GM21390 (cell line): ENCODE results near the gene FTSJ1.

ENCODE experiments used
- ATAC-seq: cut with Tn5 transposase; IDR thresholded peaks from one replicate; pipeline ENCODE4 v1.9.1; 2021; ENCODE audit not compliant: unreplicated experiment

FTSJ1 gene

DNA sequence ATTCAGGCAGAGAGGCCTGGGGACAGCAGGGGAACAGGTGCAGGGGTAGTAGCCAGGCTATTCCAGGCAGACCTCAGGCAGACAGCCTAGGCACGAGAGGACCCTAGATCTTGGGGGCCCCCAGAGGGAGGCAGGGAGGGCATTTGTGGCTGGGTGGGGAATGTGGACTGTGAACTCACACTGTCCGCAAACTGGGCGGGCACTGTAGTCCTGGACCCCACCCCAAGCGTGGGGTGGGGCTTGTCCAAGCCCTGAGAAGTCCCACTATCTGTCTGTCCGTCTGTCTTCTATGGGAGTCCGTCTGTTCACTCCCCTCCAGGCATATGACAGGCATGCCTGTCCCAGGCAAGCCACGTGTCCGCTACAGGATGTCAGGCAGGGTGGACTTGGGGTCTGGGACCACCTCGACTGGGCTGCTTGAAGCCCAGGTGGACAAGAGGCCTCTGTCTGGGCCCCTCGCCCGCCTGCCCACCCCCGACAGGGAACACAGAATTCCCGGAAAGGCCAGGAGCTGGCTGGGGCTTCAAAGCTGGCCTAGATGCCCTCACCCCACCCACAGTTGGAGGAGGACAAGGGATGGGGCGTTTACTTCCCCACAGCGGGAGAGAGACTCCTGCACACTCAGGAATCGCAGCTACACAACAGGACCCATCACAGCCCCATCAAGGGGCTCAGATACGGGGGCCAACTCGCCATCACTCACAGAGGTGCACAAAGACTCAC lies 5.7 kb upstream of the FTSJ1 start, which contains the start of gene SLC38A5:
Gene SLC38A5, minus strand, starts transcription at position 151 of the 723 bp plus-strand sequence. CDS start 2,336 bp downstream, outside the sequence.
- ATAC-seq = no peak

DNA sequence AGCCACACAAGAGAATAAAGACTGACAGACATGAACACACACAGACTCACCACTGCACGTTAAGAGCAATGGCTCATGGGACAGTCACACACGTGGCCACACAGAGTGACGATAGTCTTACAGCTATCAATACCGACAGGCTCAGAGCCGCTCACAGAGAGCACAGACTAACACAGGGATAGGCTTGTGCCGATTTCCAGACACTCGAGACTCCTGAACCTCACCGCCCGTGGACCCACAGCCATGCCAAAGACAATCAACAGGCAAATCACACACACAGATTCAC lies 5.2 kb upstream of the FTSJ1 start:
- no peak for ATAC-seq

GRCh38 chrX:48471504-48471903 lies 4.5 kb upstream of the FTSJ1 start:
- no peak for ATAC-seq

GRCh38 chrX:48472225-48472624 lies 3.8 kb upstream of the FTSJ1 start:
- no peak for ATAC-seq

GRCh38 chrX:48472851-48473703 lies 2.9 kb upstream of the FTSJ1 start:
- ATAC-seq = no peak

DNA sequence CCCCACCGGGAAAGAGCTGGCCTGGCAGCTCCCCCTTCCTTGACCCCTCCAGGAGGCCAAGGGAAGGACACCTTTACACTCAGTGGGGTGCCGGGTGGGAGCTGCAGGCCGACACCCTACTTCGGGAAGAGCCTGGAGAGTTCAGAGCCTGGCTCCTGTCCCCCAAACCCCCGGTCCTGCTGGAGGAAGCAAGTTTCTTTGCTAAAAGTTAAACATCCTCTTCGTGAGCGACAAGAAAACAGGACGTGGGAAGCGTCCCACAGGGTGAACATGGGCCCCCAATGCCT lies 2.4 kb upstream of the FTSJ1 start:
- ATAC-seq = no peak

DNA sequence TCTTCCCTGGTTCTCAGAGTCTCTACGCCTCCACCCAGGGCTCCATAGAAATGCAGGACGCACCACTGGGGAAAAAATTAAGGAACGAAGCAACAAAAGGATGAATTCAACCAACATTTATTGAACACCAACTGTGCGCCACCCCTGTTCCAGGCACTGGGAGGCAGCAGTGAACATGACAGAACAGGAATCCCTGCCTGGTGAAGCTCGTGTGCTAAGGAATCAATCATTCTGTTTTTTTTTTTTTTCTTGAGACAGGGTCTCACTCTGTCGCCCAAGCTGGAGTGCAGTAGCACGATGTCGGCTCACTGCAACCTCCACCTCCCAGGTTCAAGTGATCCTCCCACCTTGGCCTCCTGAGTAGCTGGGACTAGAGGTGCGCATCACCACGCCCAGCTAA lies 1.9 kb upstream of the FTSJ1 start:
- no peak for ATAC-seq

GRCh38 chrX:48474581-48474980 lies 1.4 kb upstream of the FTSJ1 start:
- ATAC-seq = no peak

DNA sequence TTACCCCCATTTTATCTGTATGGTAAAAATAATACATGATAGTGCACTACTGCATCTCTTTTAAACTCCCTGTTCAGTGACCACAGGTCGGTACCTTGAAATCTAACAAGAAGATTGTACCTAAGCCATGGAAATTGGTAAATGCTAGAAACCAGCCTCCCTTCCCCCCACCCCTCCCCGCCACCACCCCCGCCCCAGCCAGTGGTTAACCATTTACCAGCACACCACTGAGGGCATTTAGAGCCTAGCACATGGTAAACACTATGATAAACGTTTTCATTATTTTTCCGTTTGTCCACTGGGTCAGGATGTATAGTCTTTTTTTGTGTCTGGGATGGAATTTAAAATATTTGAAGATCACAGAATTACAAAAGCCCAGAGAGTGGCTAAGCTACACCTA lies 703 bp upstream of the FTSJ1 start:
- no peak for ATAC-seq

DNA sequence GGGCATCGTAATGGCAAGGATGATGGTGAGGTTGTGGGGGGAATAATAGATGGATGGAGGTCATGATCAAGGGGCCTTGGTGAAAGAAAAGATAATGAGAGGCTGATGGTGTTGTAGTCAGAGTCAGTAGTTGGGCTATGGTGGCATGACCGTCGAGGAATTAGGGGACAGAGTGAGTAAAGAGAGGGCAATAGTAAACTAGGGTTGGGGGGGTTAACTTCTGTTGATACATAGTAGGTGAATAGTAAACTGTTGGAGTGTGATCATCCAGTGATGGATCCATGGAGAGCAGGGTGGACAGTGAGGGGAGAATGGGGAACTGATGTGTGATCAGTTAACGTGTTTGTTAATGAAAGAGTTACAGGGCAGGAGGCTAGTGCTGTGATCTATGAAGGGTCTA lies 920 bp downstream of the FTSJ1 start:
- ATAC-seq = no peak

GRCh38 chrX:48477960-48478755 lies 2.2 kb downstream of the FTSJ1 start:
- ATAC-seq = no peak

DNA sequence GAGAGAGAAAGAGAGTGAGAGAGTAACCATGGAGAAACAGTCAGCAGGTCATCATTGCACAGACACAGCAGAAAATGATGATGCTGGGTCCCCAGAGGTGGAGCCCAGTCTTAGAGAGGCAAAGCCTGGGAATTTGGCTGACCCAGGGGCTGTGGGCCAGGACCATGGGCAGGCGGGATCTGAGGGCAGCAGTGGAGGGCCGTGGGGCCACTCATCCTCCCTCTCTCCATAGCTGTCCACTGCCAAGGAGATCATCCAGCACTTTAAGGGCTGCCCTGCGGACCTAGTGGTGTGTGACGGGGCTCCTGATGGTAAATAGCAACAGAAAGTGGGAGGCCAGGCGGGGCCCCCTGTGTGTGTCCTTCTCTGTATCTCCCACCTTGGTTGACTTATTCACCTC lies 2.8 kb downstream of the FTSJ1 start:
- no peak for ATAC-seq

DNA sequence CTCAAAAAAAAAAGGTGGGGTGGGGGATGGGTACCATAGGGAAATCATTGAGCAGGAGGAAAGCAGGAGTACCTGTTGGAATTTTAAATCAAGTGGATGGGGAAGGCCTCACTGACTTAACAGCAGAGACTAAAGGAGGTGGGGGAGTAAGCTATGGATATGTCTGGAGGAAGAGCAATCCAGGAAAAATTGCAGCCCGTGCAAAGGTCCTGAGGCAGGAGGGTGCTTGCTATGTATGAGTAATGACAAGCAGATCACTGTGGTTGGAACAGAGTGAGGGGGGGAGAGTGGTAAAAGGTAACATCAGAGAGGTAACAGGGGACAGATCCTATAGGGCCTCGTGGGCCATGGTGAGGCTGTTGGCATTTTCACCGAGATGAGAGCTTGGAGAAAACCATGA lies 4.1 kb downstream of the FTSJ1 start:
- ATAC-seq = no peak

DNA sequence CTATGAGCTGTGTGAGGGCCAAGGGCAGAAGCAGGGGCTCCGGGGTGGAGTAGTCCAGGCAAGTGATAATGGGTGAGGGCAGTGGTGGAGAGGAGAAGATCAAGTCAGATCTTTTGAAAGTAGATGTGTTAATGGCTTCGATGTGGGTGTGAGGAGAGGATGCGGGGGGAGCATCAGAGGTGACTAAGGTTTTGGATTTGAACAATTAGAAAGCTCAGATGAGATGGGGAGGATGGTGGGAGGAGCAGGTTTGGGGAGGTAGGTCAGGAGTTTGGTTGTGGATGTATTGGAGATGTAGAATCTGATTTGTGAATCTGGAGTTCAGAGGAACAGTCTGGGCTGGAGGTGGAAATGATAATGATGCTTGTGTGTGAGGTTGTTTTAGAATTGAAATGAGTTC lies 4.6 kb downstream of the FTSJ1 start:
- no peak for ATAC-seq

- ATAC-seq = no peak
Measured at GRCh38 chrX:48482526-48482925, 6.5 kb downstream of the FTSJ1 start.

DNA sequence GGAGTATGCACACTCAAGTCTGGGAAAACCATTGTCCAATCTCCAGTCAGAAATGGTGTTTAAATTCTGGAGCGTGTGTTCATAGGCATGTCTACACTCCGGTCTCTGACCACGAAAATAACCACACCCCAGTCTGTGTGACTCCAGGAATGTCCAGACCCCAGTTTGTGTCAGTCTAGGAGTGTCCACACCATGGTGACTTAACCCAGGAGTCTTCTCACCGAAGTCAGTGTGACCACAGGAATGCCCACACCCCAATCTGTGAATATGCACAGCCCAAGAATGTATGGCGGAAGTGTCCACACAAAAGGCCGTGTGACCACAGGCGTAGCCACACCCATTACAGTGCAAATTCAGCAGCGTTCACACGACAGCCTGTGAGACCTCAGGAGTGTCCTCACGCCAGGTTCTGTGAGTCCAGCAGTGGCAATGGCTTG lies 11.4 kb downstream of the FTSJ1 start:
- ATAC-seq = no peak

DNA sequence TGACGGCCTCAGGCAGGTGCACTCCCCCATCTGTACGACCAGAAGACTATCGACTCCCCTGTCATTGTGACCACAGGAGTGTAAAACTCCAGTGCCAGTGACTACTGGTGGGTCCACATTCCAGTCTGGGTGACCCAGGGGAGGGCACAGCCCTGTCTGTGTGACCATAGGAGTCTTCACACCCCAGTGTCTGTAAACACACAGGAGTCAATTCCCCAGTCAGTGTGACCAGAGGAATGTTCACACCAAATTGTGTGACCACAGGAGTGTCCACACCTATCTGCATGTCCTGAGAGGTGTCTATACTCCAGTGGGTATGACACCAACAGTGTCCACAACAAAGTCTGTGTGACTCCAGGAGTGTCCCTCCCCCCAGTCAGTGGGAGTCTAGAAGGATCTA lies 12.0 kb downstream of the FTSJ1 start:
- ATAC-seq = no peak

- ATAC-seq = no peak
Measured at GRCh38 chrX:48489296-48489695, 13.3 kb downstream of the FTSJ1 start.

DNA sequence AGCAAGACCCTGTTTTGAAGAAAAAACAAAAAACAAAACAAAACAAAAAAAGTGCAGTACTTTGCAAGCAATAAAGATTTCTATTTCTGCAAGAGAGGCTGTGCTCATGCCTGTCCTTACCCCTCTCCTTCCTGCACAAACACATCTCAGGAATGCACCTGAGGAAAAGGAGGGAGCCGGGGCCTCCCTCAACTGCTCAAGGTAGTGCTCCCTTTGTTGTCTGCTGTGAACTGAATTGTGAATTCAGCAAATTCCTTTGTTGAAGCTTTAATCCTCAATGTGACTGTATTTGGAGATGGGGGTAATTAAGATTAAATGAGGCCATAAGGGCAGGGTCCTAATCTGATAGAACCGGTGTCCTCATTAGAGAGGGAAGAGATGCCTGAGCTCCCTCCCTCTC lies 13.9 kb downstream of the FTSJ1 start:
- ATAC-seq = no peak

GRCh38 chrX:48490661-48491060 lies 14.7 kb downstream of the FTSJ1 start:
- no peak for ATAC-seq

DNA sequence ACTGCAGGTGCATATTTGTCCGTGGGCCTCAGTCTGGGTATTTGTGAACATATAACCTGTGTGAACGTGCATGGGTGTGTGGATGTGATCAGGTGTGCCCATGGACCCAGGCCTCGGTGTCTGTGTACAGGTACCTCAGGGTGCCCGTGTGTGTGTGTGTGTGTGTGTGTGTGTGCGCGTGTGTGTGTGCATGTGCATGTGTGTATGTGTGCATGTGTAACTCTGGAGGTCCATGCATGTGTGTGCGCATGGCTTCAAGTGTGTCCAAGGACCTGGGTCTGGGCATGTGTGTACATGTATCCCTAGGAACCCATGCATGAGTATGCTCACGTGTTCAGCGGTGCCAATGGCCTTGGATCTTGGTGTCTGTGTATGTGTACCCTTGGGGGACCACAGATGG lies 15.8 kb downstream of the FTSJ1 start:
- no peak for ATAC-seq
